Heart right ventricle (tissue), 16 donors: ENCODE results near the gene MXRA5. TPM values are rescaled to one million over a fixed set of nuclear protein-coding genes. Genes with fewer than 3 reads are reported as not detected.

Source experiments
- ATAC-seq, 8 donors: fragments of 200-7000 bp; cut with Tn5 transposase; one replicate each; pipeline ENCODE4 v1.9.1; 2020; ENCODE audit warnings: mild to moderate bottlenecking in 8 of 8, moderate library complexity in 8 of 8, moderate number of reproducible peaks in 1 of 8
- DNase-seq, 2 donors: peaks; one replicate each; pipeline ENCODE4 v3.0.0-alpha.2; 2020
- H3K27ac ChIP-seq, 10 donors: fragments of 200-600 bp; sonication (generic) in 2 of 10; one replicate each; pipeline versions ENCODE4 v1.5.0 to v1.8.0; 2020 to 2022; ENCODE audit warnings: mild to moderate bottlenecking in 3 of 10
- H3K27me3 ChIP-seq, 7 donors: fragments of 200-600 bp; one replicate each; pipeline ENCODE4 v1.8.0; 2021 to 2022; ENCODE audit warnings: mild to moderate bottlenecking in 2 of 7
- H3K36me3 ChIP-seq, 9 donors: fragments of 200-600 bp; sonication (generic) in 1 of 9; one replicate each; pipeline versions ENCODE4 v1.5.0 to v1.8.0; 2020 to 2022; ENCODE audit warnings: mild to moderate bottlenecking in 2 of 9
- H3K4me1 ChIP-seq, 9 donors: fragments of 200-600 bp; sonication (generic) in 1 of 9; one replicate each; pipeline versions ENCODE4 v1.5.0 to v1.8.0; 2020 to 2022; ENCODE audit warnings: mild to moderate bottlenecking in 4 of 9
- H3K4me3 ChIP-seq, 10 donors: fragments of 200-600 bp; sonication (generic) in 2 of 10; one replicate each; pipeline versions ENCODE4 v1.5.0 to v1.8.0; 2020 to 2022; ENCODE audit warnings: mild to moderate bottlenecking in 7 of 10, moderate library complexity in 2 of 10
- H3K9me3 ChIP-seq, 11 donors: fragments of 200-600 bp in 10 of 11; sonication (generic) in 2 of 11; one replicate each; pipeline versions ENCODE4 v1.5.0 to v1.8.0; 2013 to 2022; ENCODE audit warnings: mild to moderate bottlenecking in 2 of 11, control low read depth in 1 of 11, moderate library complexity in 1 of 11
- CTCF ChIP-seq, 9 donors: fragments of 200-600 bp; sonication (generic) in 2 of 9; IDR thresholded peaks; one replicate each; pipeline versions ENCODE4 v1.5.0 to v1.8.0; 2021 to 2022; ENCODE audit warnings: antibody characterized with exemption in 9 of 9, mild to moderate bottlenecking in 5 of 9, moderate library complexity in 1 of 9
- whole genome bisulfite sequencing, 2 donors: extraction: QIAGEN DNeasy Blood & Tissue Kit; methylation state at CpG; one replicate each; pipeline ENCODE4 v1.1.7; 2013; ENCODE audit warnings: inconsistent platforms in 1 of 2; 5-methylcytosine and 5-hydroxymethylcytosine counted together
- intact Hi-C, 10 donors: fragments of 100-400 bp; cut with DNase I; formaldehyde crosslinking; loops; one replicate each; pipeline versions ENCODE4 v1.11.1 to v1.14.2; 2022
- polyA plus RNA-seq, 2 donors: library from polyadenylated mRNA; stranded (reverse); fragments of 200-250 nt; gene quantifications; one replicate each; pipeline ENCODE4 v1.2.3, GENCODE V29; 2013
- total RNA-seq, 10 donors: library from RNA; stranded (reverse); fragmentation: NEBNext Ultra II Directional in 3 of 10; extraction: Animal tissue kit (Norgen Biotek cat#: 25700) in 3 of 10; gene quantifications; one replicate each; pipeline versions ENCODE4 v1.2.1 to v1.2.4, GENCODE V29; 2021 to 2023
- donor health status: Arrhythmogenic right ventricular cardiomyopathy.
- donor health status: ischemic (EF 13 %, LVEDD 7.1; RV severe dilation, severe dysfunction).
- donor health status: healthy with polysubstance abuse.
- donor health status: DM: no; HTN: yes; CAD: no.
- donor health status: DM: no; HTN: no; CAD: no.
- donor health status: ischemic (EF 25% LVEDD 6.9; RV normal size, moderate dysfunction).
- donor health status: ischemic (EF 25% LVEDD 5.7; RV mildly dilated, moderate dysfunction).
- donor health status: healthy.
- donor health status: DM: yes; HTN: yes; CAD: no.
- donor health status: Ischemic cardiomyopathy.
- donor health status: ischemic (EF 35%, LVEDD 5.7; RV mildly dilated, moderate dysfunction).
- donor health status: nonischemic (EF 11% LVEDD 7.7; RV severe dilation, severe dysfunction).
- donor health status: DM: yes; HTN: yes; CAD: no.
- donor health status: PGD.
- donor health status: ischemic (EF 29% LVEDD 5.4; RV normal size, mild dysfunction).
- donor health status: nonischemic (EF 23%, LVEDD 6.1; RV moderate dilation, normal function).

The MXRA5 gene
- total and polyA plus RNA-seq, 12 donors = 0.15 to 44.2 (median 9.8) TPM

GRCh38 chrX:3320471-3321046, 25.9 kb downstream of the MXRA5 start:
- 66 to 74% methylated on average over 7 of the region's 7 CpGs for WGBS, 2 donors
- H3K4me1 ChIP-seq = no peaks in the 10 kb centered on the region
- H3K4me3 ChIP-seq = no peak overlapping the region
- no peak for TF ChIP-seq CTCF (IDR thresholded peaks at IDR 0.05)
- peaks cover 0 to 55% (median 0%) of the 10 kb centered on the region in 9 donors for H3K36me3 ChIP-seq
- intact Hi-C loops = no loop called here
- no peaks in the 10 kb centered on the region for H3K27me3 ChIP-seq
- DNase-seq (no peak), ATAC-seq (peak in 2 of 8 donors; percentile 48 to 55)
- peaks cover 0 to 49% (median 0%) of the 10 kb centered on the region in 11 donors for H3K9me3 ChIP-seq
- H3K27ac ChIP-seq = no peak overlapping the region

DNA sequence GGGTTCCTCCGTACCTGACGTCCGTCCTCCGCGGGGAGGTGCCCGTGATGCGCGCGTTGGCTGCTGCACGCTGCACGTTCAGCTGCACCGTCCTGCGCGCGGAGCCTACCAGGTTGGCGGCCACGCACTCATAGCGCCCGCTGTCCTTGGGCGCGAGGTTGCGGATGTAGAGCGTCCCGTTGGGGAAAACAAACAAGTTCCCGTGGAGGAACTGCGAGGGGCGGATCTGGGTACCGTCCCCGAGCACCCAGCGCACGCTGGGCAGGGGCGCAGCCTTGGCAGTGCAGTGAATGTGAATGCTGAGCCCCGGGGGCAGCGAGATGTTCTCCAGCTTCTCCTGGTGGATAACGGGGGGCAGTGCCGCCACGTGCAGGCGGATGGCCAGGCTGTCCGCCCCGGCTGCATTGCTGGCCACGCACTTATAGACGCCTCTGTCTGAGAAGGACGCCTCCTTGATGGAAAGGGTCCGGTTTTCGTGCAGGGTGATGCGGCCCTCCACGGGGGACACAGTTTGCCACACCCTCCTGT, 29.2 kb downstream of the MXRA5 start:
- WGBS, 2 donors = 88 to 95% methylated on average over 44 to 47 of the region's 47 CpGs
- ATAC-seq (no peak), DNase-seq (no peak)
- Histone ChIP-seq H3K4me3 (no peak overlapping the region), H3K27me3 (no peaks in the 10 kb centered on the region), H3K9me3 (peaks cover 0 to 30% (median 0%) of the 10 kb centered on the region in 11 donors), H3K4me1 (no peaks in the 10 kb centered on the region), H3K27ac (no peak overlapping the region), H3K36me3 (peaks cover 0 to 42% (median 0%) of the 10 kb centered on the region in 9 donors)
- no peak for TF ChIP-seq CTCF (IDR thresholded peaks at IDR 0.05)
- intact Hi-C loops = no loop called here

- H3K27me3 ChIP-seq = no peaks in the 10 kb centered on the region
- DNase-seq = no peak
- 93 to 98% methylated on average over 2 of the region's 2 CpGs for WGBS, 2 donors
- TF ChIP-seq CTCF (IDR thresholded peaks at IDR 0.05) = no peak
- H3K27ac ChIP-seq = no peak overlapping the region
- peaks cover 0 to 49% (median 0%) of the 10 kb centered on the region in 9 donors for H3K36me3 ChIP-seq
- H3K9me3 ChIP-seq = peaks cover 0 to 9% (median 0%) of the 10 kb centered on the region in 11 donors
- H3K4me3 ChIP-seq = no peak overlapping the region
- H3K4me1 ChIP-seq = no peaks in the 10 kb centered on the region
- ATAC-seq = no peak
- intact Hi-C loops = no loop called here
Observed at GRCh38 chrX:3312109-3312508, 34.3 kb downstream of the MXRA5 start.

- no peak for TF ChIP-seq CTCF (IDR thresholded peaks at IDR 0.05)
- DNase-seq = no peak
- H3K9me3 ChIP-seq = peaks cover 0 to 5% (median 0%) of the 10 kb centered on the region in 11 donors
- no peak for ATAC-seq
- peaks cover 0 to 26% (median 0%) of the 10 kb centered on the region in 9 donors for H3K36me3 ChIP-seq
- H3K27me3 ChIP-seq = no peaks in the 10 kb centered on the region
- 55 to 62% methylated on average over 1 of the region's 1 CpG for whole genome bisulfite sequencing, 2 donors
- no peaks in the 10 kb centered on the region for H3K4me1 ChIP-seq
- no peak overlapping the region for H3K4me3 ChIP-seq
- H3K27ac ChIP-seq = no peak overlapping the region
- intact Hi-C loops = no loop called here
Observed at GRCh38 chrX:3307881-3308280, 38.6 kb downstream of the MXRA5 start.
